ENCODE data around the gene TTC28. TPM values are rescaled to one million over a fixed set of nuclear protein-coding genes. Genes with fewer than 3 reads are reported as not detected.
A peak's percentile ranks its signal among the peaks of the same experiment; 100 is the strongest.

TTC28 gene
- total RNA-seq, 1 donor from 2014 or later = 23.2 TPM

DNA sequence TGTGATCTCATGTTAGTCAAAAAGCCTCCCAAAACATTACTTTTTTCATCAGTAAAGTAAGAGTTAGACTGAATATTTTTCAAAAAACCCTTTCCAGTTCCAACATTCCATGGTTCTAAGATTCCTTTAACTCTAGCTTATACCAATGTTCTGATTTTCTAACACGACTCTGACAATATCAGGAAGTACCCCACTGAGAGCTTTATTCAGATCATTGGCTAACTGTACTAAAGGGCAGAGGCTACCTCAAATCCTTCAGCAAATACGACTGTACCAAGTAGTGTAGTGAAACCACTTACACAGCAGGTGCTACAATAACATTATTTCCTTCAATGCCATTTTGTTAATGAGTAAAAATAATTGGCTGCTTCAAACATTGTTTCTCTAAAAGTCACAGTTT lies 547.2 kb downstream of the TTC28 start:
- FAIRE-seq (no peak), DNase-seq (ENCODE audit: low read depth) (no peak)
- H3K4me3 ChIP-seq (ENCODE audit: insufficient read depth, low read depth, low read length) = no peak overlapping the region
- H3K9me3 ChIP-seq (ENCODE audit: insufficient read depth, low read depth, low read length) = no peaks in the 10 kb centered on the region
- no peaks in the 10 kb centered on the region for H3K27me3 Mint-ChIP-seq (ENCODE audit: low read depth, unreplicated experiment)
- no peaks in the 10 kb centered on the region for H3K27me3 ChIP-seq (ENCODE audit: insufficient read depth, low read length)
- H3K27ac Mint-ChIP-seq (ENCODE audit: unreplicated experiment) = no peak overlapping the region
- no peaks in the 10 kb centered on the region for H4K20me1 ChIP-seq (ENCODE audit: insufficient read depth, low read length)
- H3K4me1 Mint-ChIP-seq (ENCODE audit: low read depth, unreplicated experiment) = no peaks in the 10 kb centered on the region
- H3K79me2 ChIP-seq (ENCODE audit: insufficient read depth, low read length) = no peaks in the 10 kb centered on the region
- H3K27ac ChIP-seq (ENCODE audit: low read depth, low read length) = no peak overlapping the region
- no peak overlapping the region for H3K9ac ChIP-seq (ENCODE audit: low read length)
- H2AFZ ChIP-seq (ENCODE audit: low read depth, low read length) = no peak overlapping the region
- H3K9me3 Mint-ChIP-seq (ENCODE audit: unreplicated experiment) = peaks cover 8% of the 10 kb centered on the region
- no peaks in the 10 kb centered on the region for H3K36me3 ChIP-seq (ENCODE audit: insufficient read depth, low read length)
- peaks cover 2% of the 10 kb centered on the region for H3K4me1 ChIP-seq (ENCODE audit: insufficient read depth, low read length)
- no peak overlapping the region for H3K4me2 ChIP-seq (ENCODE audit: low read length)
- H3K36me3 Mint-ChIP-seq (ENCODE audit: low read depth, unreplicated experiment) = peaks cover 7% of the 10 kb centered on the region
- TF ChIP-seq EZH2 (IDR thresholded peaks at IDR 0.05; ENCODE audit: insufficient read depth, low read length) = no peak
- TF ChIP-seq, protein P1, sequence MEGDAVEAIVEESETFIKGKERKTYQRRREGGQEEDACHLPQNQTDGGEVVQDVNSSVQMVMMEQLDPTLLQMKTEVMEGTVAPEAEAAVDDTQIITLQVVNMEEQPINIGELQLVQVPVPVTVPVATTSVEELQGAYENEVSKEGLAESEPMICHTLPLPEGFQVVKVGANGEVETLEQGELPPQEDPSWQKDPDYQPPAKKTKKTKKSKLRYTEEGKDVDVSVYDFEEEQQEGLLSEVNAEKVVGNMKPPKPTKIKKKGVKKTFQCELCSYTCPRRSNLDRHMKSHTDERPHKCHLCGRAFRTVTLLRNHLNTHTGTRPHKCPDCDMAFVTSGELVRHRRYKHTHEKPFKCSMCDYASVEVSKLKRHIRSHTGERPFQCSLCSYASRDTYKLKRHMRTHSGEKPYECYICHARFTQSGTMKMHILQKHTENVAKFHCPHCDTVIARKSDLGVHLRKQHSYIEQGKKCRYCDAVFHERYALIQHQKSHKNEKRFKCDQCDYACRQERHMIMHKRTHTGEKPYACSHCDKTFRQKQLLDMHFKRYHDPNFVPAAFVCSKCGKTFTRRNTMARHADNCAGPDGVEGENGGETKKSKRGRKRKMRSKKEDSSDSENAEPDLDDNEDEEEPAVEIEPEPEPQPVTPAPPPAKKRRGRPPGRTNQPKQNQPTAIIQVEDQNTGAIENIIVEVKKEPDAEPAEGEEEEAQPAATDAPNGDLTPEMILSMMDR (IDR thresholded peaks at IDR 0.05; ENCODE audit: insufficient read depth, low read depth, low read length) = no peak
- no peak overlapping the region for H3K4me3 Mint-ChIP-seq (ENCODE audit: unreplicated experiment)

DNA sequence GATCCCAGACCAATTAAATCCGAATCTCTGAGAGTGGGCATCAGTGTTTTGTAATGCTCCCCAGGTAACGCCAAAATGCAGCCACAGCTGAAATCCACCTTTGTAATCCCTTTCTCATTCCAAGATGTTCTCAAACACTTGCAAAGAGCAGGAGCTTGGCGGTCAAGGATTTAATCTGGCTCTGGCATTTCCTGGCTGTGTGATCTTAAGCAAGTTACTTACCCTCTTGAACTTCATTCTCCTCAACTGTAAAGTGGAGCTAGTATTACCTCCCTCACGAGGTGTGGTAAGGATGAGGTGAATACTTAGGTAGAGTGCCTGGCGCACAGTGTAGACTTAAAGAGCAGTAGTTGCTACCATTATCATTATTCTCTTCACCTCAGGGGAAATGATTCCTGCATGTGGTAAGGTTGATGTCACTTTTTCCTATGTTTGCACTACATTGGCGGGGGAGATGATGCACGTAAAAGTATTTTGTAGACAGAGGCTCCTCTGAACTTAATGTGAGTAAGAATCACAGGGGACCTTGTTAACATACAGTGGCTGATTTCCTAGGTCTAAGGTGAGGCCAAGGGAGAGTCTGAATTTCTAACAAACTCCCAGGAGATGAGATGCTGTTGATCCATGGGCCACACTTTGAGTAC lies 550.2 kb downstream of the TTC28 start:
- H3K36me3 ChIP-seq (ENCODE audit: insufficient read depth, low read length) = no peaks in the 10 kb centered on the region
- H2AFZ ChIP-seq (ENCODE audit: low read depth, low read length) = no peak overlapping the region
- no peak for DNase-seq (ENCODE audit: low read depth)
- no peak overlapping the region for H3K27ac ChIP-seq (ENCODE audit: low read depth, low read length)
- no peaks in the 10 kb centered on the region for H3K27me3 ChIP-seq (ENCODE audit: insufficient read depth, low read length)
- H3K9me3 ChIP-seq (ENCODE audit: insufficient read depth, low read depth, low read length) = no peaks in the 10 kb centered on the region
- Mint-ChIP-seq H3K27me3 (ENCODE audit: low read depth, unreplicated experiment) (no peaks in the 10 kb centered on the region), H3K4me1 (ENCODE audit: low read depth, unreplicated experiment) (no peaks in the 10 kb centered on the region), H3K4me3 (ENCODE audit: unreplicated experiment) (no peak overlapping the region), H3K27ac (ENCODE audit: unreplicated experiment) (no peak overlapping the region), H3K36me3 (ENCODE audit: low read depth, unreplicated experiment) (peaks cover 6% of the 10 kb centered on the region), H3K9me3 (ENCODE audit: unreplicated experiment) (peaks cover 6% of the 10 kb centered on the region)
- H3K79me2 ChIP-seq (ENCODE audit: insufficient read depth, low read length) = no peaks in the 10 kb centered on the region
- H3K4me3 ChIP-seq (ENCODE audit: insufficient read depth, low read depth, low read length) = no peak overlapping the region
- peaks cover 2% of the 10 kb centered on the region for H3K4me1 ChIP-seq (ENCODE audit: insufficient read depth, low read length)
- H3K9ac ChIP-seq (ENCODE audit: low read length) = no peak overlapping the region
- no peaks in the 10 kb centered on the region for H4K20me1 ChIP-seq (ENCODE audit: insufficient read depth, low read length)
- TF ChIP-seq, protein P1 (IDR thresholded peaks at IDR 0.05; ENCODE audit: insufficient read depth, low read depth, low read length) = no peak
- no peak for TF ChIP-seq EZH2 (IDR thresholded peaks at IDR 0.05; ENCODE audit: insufficient read depth, low read length)
- FAIRE-seq = peak; percentile 62
- H3K4me2 ChIP-seq (ENCODE audit: low read length) = no peak overlapping the region

DNA sequence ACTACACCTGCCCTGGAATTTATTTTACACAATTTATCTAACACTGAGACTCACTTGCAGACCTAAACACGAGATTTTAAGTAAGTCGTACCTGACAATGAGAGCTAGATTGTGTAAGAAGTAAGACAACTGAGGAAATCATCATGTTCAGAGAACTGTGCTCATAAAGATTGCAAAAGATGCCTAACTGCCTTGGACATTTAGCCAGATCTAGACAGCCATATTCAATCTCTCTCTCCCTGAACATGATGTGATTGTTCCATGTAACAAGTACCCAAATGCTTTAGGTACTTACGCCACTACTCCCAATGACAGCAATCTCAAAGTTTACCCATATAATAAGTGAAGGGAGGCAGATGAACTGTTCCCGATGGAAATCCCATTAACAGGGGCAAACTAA lies 550.8 kb downstream of the TTC28 start:
- H3K79me2 ChIP-seq (ENCODE audit: insufficient read depth, low read length) = no peaks in the 10 kb centered on the region
- H3K4me2 ChIP-seq (ENCODE audit: low read length) = no peak overlapping the region
- DNase-seq (ENCODE audit: low read depth) (no peak), FAIRE-seq (no peak)
- H4K20me1 ChIP-seq (ENCODE audit: insufficient read depth, low read length) = no peaks in the 10 kb centered on the region
- TF ChIP-seq, protein P1 (IDR thresholded peaks at IDR 0.05; ENCODE audit: insufficient read depth, low read depth, low read length) = no peak
- no peak for TF ChIP-seq EZH2 (IDR thresholded peaks at IDR 0.05; ENCODE audit: insufficient read depth, low read length)
- H2AFZ ChIP-seq (ENCODE audit: low read depth, low read length) = no peak overlapping the region
- H3K4me3 Mint-ChIP-seq (ENCODE audit: unreplicated experiment) = no peak overlapping the region
- H3K9me3 Mint-ChIP-seq (ENCODE audit: unreplicated experiment) = peaks cover 6% of the 10 kb centered on the region
- no peaks in the 10 kb centered on the region for H3K4me1 Mint-ChIP-seq (ENCODE audit: low read depth, unreplicated experiment)
- no peaks in the 10 kb centered on the region for H3K9me3 ChIP-seq (ENCODE audit: insufficient read depth, low read depth, low read length)
- no peaks in the 10 kb centered on the region for H3K36me3 ChIP-seq (ENCODE audit: insufficient read depth, low read length)
- no peak overlapping the region for H3K27ac ChIP-seq (ENCODE audit: low read depth, low read length)
- H3K27me3 Mint-ChIP-seq (ENCODE audit: low read depth, unreplicated experiment) = no peaks in the 10 kb centered on the region
- no peak overlapping the region for H3K27ac Mint-ChIP-seq (ENCODE audit: unreplicated experiment)
- H3K4me1 ChIP-seq (ENCODE audit: insufficient read depth, low read length) = peaks cover 2% of the 10 kb centered on the region
- H3K4me3 ChIP-seq (ENCODE audit: insufficient read depth, low read depth, low read length) = no peak overlapping the region
- no peaks in the 10 kb centered on the region for H3K27me3 ChIP-seq (ENCODE audit: insufficient read depth, low read length)
- peaks cover 4% of the 10 kb centered on the region for H3K36me3 Mint-ChIP-seq (ENCODE audit: low read depth, unreplicated experiment)
- H3K9ac ChIP-seq (ENCODE audit: low read length) = no peak overlapping the region
